Endothelial cell (in vitro differentiated cells): Measurements from ENCODE around the gene PAX3. TPM values are rescaled to one million over a fixed set of nuclear protein-coding genes. Genes with fewer than 3 reads are reported as not detected.

ENCODE experiments used
- DNase-seq: peaks from one replicate; pipeline ENCODE4 v3.0.0; 2021; ENCODE audit warnings: low spot score
- H3K27ac Mint-ChIP-seq: one replicate; pipeline ENCODE4 v1.8.0; 2021; ENCODE audit warnings: mixed read lengths, inconsistent platforms; ENCODE audit not compliant: unreplicated experiment
- H3K27me3 Mint-ChIP-seq: one replicate; pipeline ENCODE4 v1.8.0; 2021; ENCODE audit warnings: mild to moderate bottlenecking, moderate library complexity, mixed read lengths, inconsistent platforms; ENCODE audit not compliant: unreplicated experiment
- H3K36me3 Mint-ChIP-seq: one replicate; pipeline ENCODE4 v1.8.0; 2021; ENCODE audit warnings: mild to moderate bottlenecking, low read depth, mixed read lengths, inconsistent platforms; ENCODE audit not compliant: unreplicated experiment
- H3K4me1 Mint-ChIP-seq: one replicate; pipeline ENCODE4 v1.8.0; 2021; ENCODE audit warnings: mild to moderate bottlenecking, mixed read lengths, inconsistent platforms; ENCODE audit not compliant: unreplicated experiment
- H3K4me3 Mint-ChIP-seq: one replicate; pipeline ENCODE4 v1.8.0; 2021; ENCODE audit warnings: mild to moderate bottlenecking, mixed read lengths, inconsistent platforms; ENCODE audit not compliant: unreplicated experiment
- H3K9me3 Mint-ChIP-seq: one replicate; pipeline ENCODE4 v1.8.0; 2021; ENCODE audit warnings: mixed read lengths, inconsistent platforms; ENCODE audit not compliant: unreplicated experiment
- CTCF ChIP-seq: fragments of 200-600 bp; sonication (generic); IDR thresholded peaks from one replicate; pipeline ENCODE4 v1.5.0; 2021; ENCODE audit warnings: antibody characterized with exemption; ENCODE audit not compliant: unreplicated experiment
- total RNA-seq: library from RNA; stranded (reverse); fragmentation: NEBNext Ultra II Directional; extraction: Animal tissue kit (Norgen Biotek cat#: 25700); gene quantifications from one replicate; pipeline ENCODE4 v1.2.1, GENCODE V29; 2021; ENCODE audit not compliant: unreplicated experiment

The PAX3 gene
- total RNA-seq, 1 donor from 2014 or later: 16.5 TPM

GRCh38 chr2:222334914-222335313 is 36.1 kb upstream of the PAX3 start:
- Mint-ChIP-seq H3K27me3 (no peaks in the 10 kb centered on the region), H3K27ac (no peak overlapping the region), H3K36me3 (peaks cover 4% of the 10 kb centered on the region), H3K4me1 (peaks cover 3% of the 10 kb centered on the region), H3K4me3 (no peak overlapping the region), H3K9me3 (no peaks in the 10 kb centered on the region)
- DNase-seq: no peak
- TF ChIP-seq CTCF: no peak

GRCh38 chr2:222333397-222333796 is 34.6 kb upstream of the PAX3 start:
- Mint-ChIP-seq H3K9me3 (no peaks in the 10 kb centered on the region), H3K4me3 (no peak overlapping the region), H3K27me3 (no peaks in the 10 kb centered on the region), H3K36me3 (peaks cover 4% of the 10 kb centered on the region), H3K27ac (no peak overlapping the region), H3K4me1 (peaks cover 3% of the 10 kb centered on the region)
- TF ChIP-seq CTCF: no peak
- DNase-seq: no peak

GRCh38 chr2:222332116-222332515 is 33.3 kb upstream of the PAX3 start:
- Mint-ChIP-seq H3K4me3 (no peak overlapping the region), H3K27me3 (no peaks in the 10 kb centered on the region), H3K27ac (no peak overlapping the region), H3K9me3 (no peaks in the 10 kb centered on the region), H3K36me3 (peaks cover 4% of the 10 kb centered on the region), H3K4me1 (peaks cover 3% of the 10 kb centered on the region)
- no peak for DNase-seq
- TF ChIP-seq CTCF: no peak

GRCh38 chr2:222330910-222331309 is 32.1 kb upstream of the PAX3 start:
- peaks cover 4% of the 10 kb centered on the region for H3K36me3 Mint-ChIP-seq
- TF ChIP-seq CTCF: no peak
- no peaks in the 10 kb centered on the region for H3K9me3 Mint-ChIP-seq
- no peaks in the 10 kb centered on the region for H3K27me3 Mint-ChIP-seq
- peaks cover 3% of the 10 kb centered on the region for H3K4me1 Mint-ChIP-seq
- no peak for DNase-seq
- H3K4me3 Mint-ChIP-seq: no peak overlapping the region
- H3K27ac Mint-ChIP-seq: no peak overlapping the region

GRCh38 chr2:222322236-222322635 is 23.4 kb upstream of the PAX3 start:
- Mint-ChIP-seq H3K36me3 (peaks cover 3% of the 10 kb centered on the region), H3K4me1 (peaks cover 8% of the 10 kb centered on the region), H3K4me3 (no peak overlapping the region), H3K27me3 (peaks cover 11% of the 10 kb centered on the region), H3K27ac (no peak overlapping the region), H3K9me3 (no peaks in the 10 kb centered on the region)
- no peak for TF ChIP-seq CTCF
- no peak for DNase-seq
